ENCODE results near the gene ANKH.

The ANKH gene

DNA sequence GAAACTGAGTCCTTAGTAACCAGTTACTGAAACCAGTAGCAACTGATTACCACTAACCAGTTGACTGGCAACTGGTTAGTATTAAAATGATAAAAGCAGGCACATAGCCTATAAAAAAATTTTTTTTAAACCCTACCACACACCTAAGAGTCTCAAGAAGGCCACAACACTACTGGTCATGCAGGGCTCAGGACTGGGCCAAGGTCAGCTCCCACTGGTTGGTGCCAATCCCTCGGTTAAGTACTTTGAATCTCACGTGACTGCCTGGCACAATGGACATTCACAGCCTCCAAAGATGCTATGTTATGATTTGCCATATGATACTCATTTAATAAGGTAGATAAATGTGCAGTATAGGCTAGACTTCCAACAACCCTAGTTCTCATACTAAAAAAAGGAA lies 8.5 kb downstream of the ANKH start:
- Histone ChIP-seq H4K91ac (ENCODE audit: low read depth, low read length) (no peak overlapping the region), H3K79me2 (ENCODE audit: control insufficient read depth, insufficient read depth, low read length, poor library complexity) (no peaks in the 10 kb centered on the region), H3K79me1 (ENCODE audit: low read length) (no peaks in the 10 kb centered on the region), H2AFZ (ENCODE audit: insufficient read depth, low read length, poor library complexity) (no peak overlapping the region), H3K14ac (ENCODE audit: low read length) (no peak overlapping the region), H4K12ac (ENCODE audit: low read depth, low read length) (no peak overlapping the region), H3K4me2 (ENCODE audit: low read length) (no peak overlapping the region), H3K36me3 (ENCODE audit: control insufficient read depth in 1 of 2, insufficient read depth in 2 of 2, low read length in 2 of 2) (no peaks in the 10 kb centered on the region), H3K4me3 (ENCODE audit: low read depth, low read length) (no peak overlapping the region), H3K27me3 (ENCODE audit: insufficient read depth, low read length) (no peaks in the 10 kb centered on the region), H3K18ac (ENCODE audit: low read length) (no peak overlapping the region), H2BK5ac (ENCODE audit: low read depth, low read length, poor library complexity) (no peak overlapping the region), H3K9me3 (ENCODE audit: insufficient read depth, low read depth, low read length) (no peaks in the 10 kb centered on the region), H3K4me1 (ENCODE audit: control insufficient read depth in 1 of 2, insufficient read depth in 2 of 2, low read length in 2 of 2) (peaks cover 6 to 8% of the 10 kb centered on the region in 2 experiments), H2BK120ac (ENCODE audit: insufficient read depth, low read length, poor library complexity) (no peak overlapping the region), H3K23ac (ENCODE audit: low read length) (no peak overlapping the region), H3K9ac (ENCODE audit: low read length) (no peak overlapping the region), H3K27ac (ENCODE audit: low read depth, low read length) (no peak overlapping the region), H2AK5ac (ENCODE audit: low read length) (no peak overlapping the region), H4K8ac (ENCODE audit: low read depth, low read length) (no peak overlapping the region), H3K4ac (ENCODE audit: low read depth, low read length) (no peak overlapping the region), H2BK12ac (ENCODE audit: low read length) (no peak overlapping the region)
- no peak for DNase-seq
- no CpG with 5 or more reads among the region's 2 CpGs for WGBS (ENCODE audit: extremely low coverage, insufficient coverage, insufficient read length)

DNA sequence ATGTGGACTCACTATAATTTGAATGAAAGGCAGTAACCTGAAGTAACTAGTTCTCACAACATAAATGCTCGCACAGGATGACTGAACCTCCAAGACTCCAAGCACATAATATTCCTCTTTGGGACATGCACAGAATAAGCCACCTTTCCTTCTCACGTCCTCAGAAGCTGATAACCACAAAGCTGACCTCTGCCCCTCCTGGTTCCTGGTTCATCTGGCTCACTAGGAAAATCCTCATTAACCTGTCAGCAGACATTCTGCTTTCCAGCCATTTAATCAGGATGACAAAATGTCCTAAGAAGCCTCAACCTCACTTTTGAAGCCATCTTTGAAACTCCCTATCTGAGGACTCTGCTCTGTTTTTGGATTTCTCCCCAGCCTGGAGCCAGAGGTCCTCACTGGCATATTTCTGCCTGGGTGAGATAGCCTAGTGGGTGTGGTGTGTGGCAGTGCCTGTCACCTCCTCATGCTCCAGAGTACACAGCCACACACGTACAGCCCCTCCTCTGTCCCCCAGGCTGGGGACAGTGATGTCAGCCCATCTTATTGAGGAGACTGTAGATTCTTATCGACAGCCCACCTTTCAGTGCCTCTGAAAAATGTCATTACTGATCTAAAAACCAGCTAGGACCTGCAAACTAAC lies 10.3 kb downstream of the ANKH start:
- Histone ChIP-seq H3K18ac (ENCODE audit: low read length) (no peak overlapping the region), H3K4me3 (ENCODE audit: low read depth, low read length) (no peak overlapping the region), H4K91ac (ENCODE audit: low read depth, low read length) (no peak overlapping the region), H2AFZ (ENCODE audit: insufficient read depth, low read length, poor library complexity) (no peak overlapping the region), H3K79me1 (ENCODE audit: low read length) (no peaks in the 10 kb centered on the region), H4K8ac (ENCODE audit: low read depth, low read length) (no peak overlapping the region), H2BK5ac (ENCODE audit: low read depth, low read length, poor library complexity) (no peak overlapping the region), H3K4ac (ENCODE audit: low read depth, low read length) (no peak overlapping the region), H3K14ac (ENCODE audit: low read length) (no peak overlapping the region), H2BK120ac (ENCODE audit: insufficient read depth, low read length, poor library complexity) (no peak overlapping the region), H3K9me3 (ENCODE audit: insufficient read depth, low read depth, low read length) (no peaks in the 10 kb centered on the region), H3K9ac (ENCODE audit: low read length) (no peak overlapping the region), H3K79me2 (ENCODE audit: control insufficient read depth, insufficient read depth, low read length, poor library complexity) (no peaks in the 10 kb centered on the region), H3K23ac (ENCODE audit: low read length) (no peak overlapping the region), H3K36me3 (ENCODE audit: control insufficient read depth in 1 of 2, insufficient read depth in 2 of 2, low read length in 2 of 2) (no peaks in the 10 kb centered on the region), H3K27me3 (ENCODE audit: insufficient read depth, low read length) (no peaks in the 10 kb centered on the region), H2BK12ac (ENCODE audit: low read length) (no peak overlapping the region), H3K27ac (ENCODE audit: low read depth, low read length) (no peak overlapping the region), H2AK5ac (ENCODE audit: low read length) (no peak overlapping the region), H3K4me2 (ENCODE audit: low read length) (no peak overlapping the region), H4K12ac (ENCODE audit: low read depth, low read length) (no peak overlapping the region), H3K4me1 (ENCODE audit: control insufficient read depth in 1 of 2, insufficient read depth in 2 of 2, low read length in 2 of 2) (peaks cover 6 to 8% of the 10 kb centered on the region in 2 experiments)
- no peak for DNase-seq
- WGBS (ENCODE audit: extremely low coverage, insufficient coverage, insufficient read length) = no CpG with 5 or more reads among the region's 4 CpGs

- H3K79me1 ChIP-seq (ENCODE audit: low read length) = no peaks in the 10 kb centered on the region
Observed at GRCh38 chr5:14859980-14860379, 11.6 kb downstream of the ANKH start.

DNA sequence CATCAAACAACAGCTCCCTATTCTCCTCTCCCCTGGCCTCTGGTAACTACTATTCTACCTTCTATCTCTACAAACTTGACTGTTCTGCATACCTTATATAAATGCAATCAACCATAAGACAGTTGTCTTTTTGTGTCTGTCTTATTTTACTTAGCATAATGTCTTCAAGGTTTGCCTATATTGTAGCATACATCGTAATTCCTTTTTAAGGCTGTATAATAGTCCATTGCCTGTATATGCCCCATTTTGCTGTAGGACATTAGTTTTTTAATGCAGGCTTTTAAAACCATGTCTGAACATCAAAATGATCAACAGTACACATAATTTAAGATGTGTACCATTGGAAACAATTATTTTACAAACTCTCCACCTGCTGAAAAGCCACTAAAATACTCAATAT lies 12.4 kb downstream of the ANKH start:
- no peaks in the 10 kb centered on the region for H3K79me1 ChIP-seq (ENCODE audit: low read length)
- H4K12ac ChIP-seq (ENCODE audit: low read depth, low read length) = no peak overlapping the region
- H2BK5ac ChIP-seq (ENCODE audit: low read depth, low read length, poor library complexity) = no peak overlapping the region
- no peak overlapping the region for H3K9ac ChIP-seq (ENCODE audit: low read length)
- no peaks in the 10 kb centered on the region for H3K79me2 ChIP-seq (ENCODE audit: control insufficient read depth, insufficient read depth, low read length, poor library complexity)
- H4K8ac ChIP-seq (ENCODE audit: low read depth, low read length) = no peak overlapping the region
- H3K4ac ChIP-seq (ENCODE audit: low read depth, low read length) = no peak overlapping the region
- H3K4me2 ChIP-seq (ENCODE audit: low read length) = no peak overlapping the region
- H3K4me3 ChIP-seq (ENCODE audit: low read depth, low read length) = no peak overlapping the region
- H3K27me3 ChIP-seq (ENCODE audit: insufficient read depth, low read length) = no peaks in the 10 kb centered on the region
- no peak overlapping the region for H3K27ac ChIP-seq (ENCODE audit: low read depth, low read length)
- no peak overlapping the region for H3K23ac ChIP-seq (ENCODE audit: low read length)
- no peak for DNase-seq
- H2AFZ ChIP-seq (ENCODE audit: insufficient read depth, low read length, poor library complexity) = no peak overlapping the region
- H3K18ac ChIP-seq (ENCODE audit: low read length) = no peak overlapping the region
- WGBS (ENCODE audit: extremely low coverage, insufficient coverage, insufficient read length) = no CpG with 5 or more reads among the region's 1 CpG
- peaks cover 6 to 8% of the 10 kb centered on the region in 2 experiments for H3K4me1 ChIP-seq (ENCODE audit: control insufficient read depth in 1 of 2, insufficient read depth in 2 of 2, low read length in 2 of 2)
- no peaks in the 10 kb centered on the region for H3K9me3 ChIP-seq (ENCODE audit: insufficient read depth, low read depth, low read length)
- no peaks in the 10 kb centered on the region for H3K36me3 ChIP-seq (ENCODE audit: control insufficient read depth in 1 of 2, insufficient read depth in 2 of 2, low read length in 2 of 2)
- H3K14ac ChIP-seq (ENCODE audit: low read length) = no peak overlapping the region
- H2BK120ac ChIP-seq (ENCODE audit: insufficient read depth, low read length, poor library complexity) = no peak overlapping the region
- no peak overlapping the region for H2AK5ac ChIP-seq (ENCODE audit: low read length)
- no peak overlapping the region for H4K91ac ChIP-seq (ENCODE audit: low read depth, low read length)
- no peak overlapping the region for H2BK12ac ChIP-seq (ENCODE audit: low read length)

More at GRCh38 chr5:14859980-14860379, 11.6 kb downstream of the ANKH start:
- no peak for DNase-seq
- Histone ChIP-seq H2AK5ac (ENCODE audit: low read length) (no peak overlapping the region), H3K4ac (ENCODE audit: low read depth, low read length) (no peak overlapping the region), H3K27me3 (ENCODE audit: insufficient read depth, low read length) (no peaks in the 10 kb centered on the region), H3K9ac (ENCODE audit: low read length) (no peak overlapping the region), H4K8ac (ENCODE audit: low read depth, low read length) (no peak overlapping the region), H3K9me3 (ENCODE audit: insufficient read depth, low read depth, low read length) (no peaks in the 10 kb centered on the region), H4K12ac (ENCODE audit: low read depth, low read length) (no peak overlapping the region), H4K91ac (ENCODE audit: low read depth, low read length) (no peak overlapping the region), H3K27ac (ENCODE audit: low read depth, low read length) (no peak overlapping the region), H2BK5ac (ENCODE audit: low read depth, low read length, poor library complexity) (no peak overlapping the region), H2AFZ (ENCODE audit: insufficient read depth, low read length, poor library complexity) (no peak overlapping the region), H3K23ac (ENCODE audit: low read length) (no peak overlapping the region), H2BK12ac (ENCODE audit: low read length) (no peak overlapping the region), H2BK120ac (ENCODE audit: insufficient read depth, low read length, poor library complexity) (no peak overlapping the region), H3K79me2 (ENCODE audit: control insufficient read depth, insufficient read depth, low read length, poor library complexity) (no peaks in the 10 kb centered on the region), H3K14ac (ENCODE audit: low read length) (no peak overlapping the region), H3K4me3 (ENCODE audit: low read depth, low read length) (no peak overlapping the region), H3K4me2 (ENCODE audit: low read length) (no peak overlapping the region), H3K4me1 (ENCODE audit: control insufficient read depth in 1 of 2, insufficient read depth in 2 of 2, low read length in 2 of 2) (peaks cover 6 to 8% of the 10 kb centered on the region in 2 experiments), H3K36me3 (ENCODE audit: control insufficient read depth in 1 of 2, insufficient read depth in 2 of 2, low read length in 2 of 2) (no peaks in the 10 kb centered on the region), H3K18ac (ENCODE audit: low read length) (no peak overlapping the region)
- no CpG with 5 or more reads among the region's 7 CpGs for WGBS (ENCODE audit: extremely low coverage, insufficient coverage, insufficient read length)
